GM21360 (cell line): ENCODE measurements around the gene CXCR1.
A peak's percentile ranks its signal among the peaks of the same experiment; 100 is the strongest.
"Not testable (repeated sequence)": the region's sequence is repeated elsewhere in the genome, so short reads cannot be mapped to it uniquely, and the experiment has no call there.

ENCODE experiments used
- ATAC-seq: cut with Tn5 transposase; IDR thresholded peaks from one replicate; pipeline ENCODE4 v1.9.1; 2021; ENCODE audit warnings: mild to moderate bottlenecking, moderate library complexity; ENCODE audit not compliant: unreplicated experiment

The CXCR1 gene

GRCh38 chr2:218166791-218167190 lies at the start of gene CXCR1:
Gene CXCR1 (minus strand): TSS chr2:218166962. CDS start chr2:218165211, 1,751 bp downstream.
- no peak for ATAC-seq

- ATAC-seq, result no peak
These were observed 49.5 kb upstream of the CXCR1 start for GRCh38 chr2:218216336-218216673.

- no peak for ATAC-seq
These were observed 47.4 kb upstream of the CXCR1 start for GRCh38 chr2:218214116-218214515.

GRCh38 chr2:218209078-218209477 lies 42.3 kb upstream of the CXCR1 start:
- ATAC-seq, result no peak

- no peak for ATAC-seq
These were observed 35.5 kb upstream of the CXCR1 start for GRCh38 chr2:218202266-218202665.

- no peak for ATAC-seq
These were observed 30.2 kb upstream of the CXCR1 start for GRCh38 chr2:218196974-218197373.

GRCh38 chr2:218194880-218195279 lies 28.1 kb upstream of the CXCR1 start:
- ATAC-seq, result no peak

GRCh38 chr2:218193701-218194100 lies 26.9 kb upstream of the CXCR1 start:
- no peak for ATAC-seq

GRCh38 chr2:218192902-218193430 lies 26.2 kb upstream of the CXCR1 start:
- ATAC-seq, result no peak

GRCh38 chr2:218188528-218188927 lies 21.8 kb upstream of the CXCR1 start:
- no peak for ATAC-seq

GRCh38 chr2:218187296-218188015 lies 20.7 kb upstream of the CXCR1 start:
- ATAC-seq, result no peak

GRCh38 chr2:218186876-218187275 lies 20.1 kb upstream of the CXCR1 start:
- no peak for ATAC-seq

- peak; percentile 54 for ATAC-seq
These were observed 19.6 kb upstream of the CXCR1 start for GRCh38 chr2:218186355-218186766.

- no peak for ATAC-seq
These were observed 17.6 kb upstream of the CXCR1 start for GRCh38 chr2:218184331-218184730.

- no peak for ATAC-seq
These were observed 13.8 kb upstream of the CXCR1 start for GRCh38 chr2:218180467-218181114.

- no peak for ATAC-seq
These were observed 13.0 kb upstream of the CXCR1 start for GRCh38 chr2:218179782-218180181.

- no peak for ATAC-seq
These were observed 6.1 kb upstream of the CXCR1 start for GRCh38 chr2:218172845-218173244.

GRCh38 chr2:218171744-218172143 lies 5.0 kb upstream of the CXCR1 start:
- ATAC-seq, result not testable (repeated sequence)

- no peak for ATAC-seq
These were observed 3.2 kb upstream of the CXCR1 start for GRCh38 chr2:218169757-218170546.

GRCh38 chr2:218168635-218169462 lies 2.1 kb upstream of the CXCR1 start:
- peak; percentile 54 for ATAC-seq

- no peak for ATAC-seq
These were observed 1.3 kb upstream of the CXCR1 start for GRCh38 chr2:218168016-218168415.
